HFFc6 (cell line): Measurements from ENCODE around the gene FHIT. TPM values are rescaled to one million over a fixed set of nuclear protein-coding genes. Genes with fewer than 3 reads are reported as not detected.

ENCODE experiments used
- DNase-seq: peaks from one replicate; pipeline ENCODE4 v3.0.0-alpha.2; 2018
- H3K27ac Mint-ChIP-seq: 2 replicates; pipeline ENCODE4 v1.8.0; 2020; ENCODE audit warnings: mild to moderate bottlenecking, mixed read lengths
- H3K27me3 Mint-ChIP-seq: 2 replicates; pipeline ENCODE4 v1.8.0; 2021; ENCODE audit warnings: mild to moderate bottlenecking, moderate library complexity, mixed read lengths; ENCODE audit not compliant: insufficient read depth
- H3K36me3 Mint-ChIP-seq: 2 replicates; pipeline ENCODE4 v1.8.0; 2021; ENCODE audit warnings: low read depth, mixed read lengths
- H3K4me1 Mint-ChIP-seq: 2 replicates; pipeline ENCODE4 v1.8.0; 2020; ENCODE audit warnings: low read depth, mixed read lengths
- H3K4me3 Mint-ChIP-seq: 2 replicates; pipeline ENCODE4 v1.8.0; 2020; ENCODE audit warnings: mild to moderate bottlenecking, moderate library complexity, mixed read lengths
- H3K9me3 Mint-ChIP-seq: 2 replicates; pipeline ENCODE4 v1.8.0; 2020; ENCODE audit warnings: mild to moderate bottlenecking, mixed read lengths
- CTCF ChIP-seq: fragments of 200-600 bp; sonication (generic); IDR thresholded peaks from 2 replicates; pipeline ENCODE4 v1.5.0; 2021; ENCODE audit warnings: antibody characterized with exemption, mild to moderate bottlenecking
- total RNA-seq, 6 experiments: library from RNA; stranded (reverse); fragmentation: NEBNext Ultra II Directional; extraction: Animal tissue kit (Norgen Biotek cat#: 25700); gene quantifications; 2 replicates in 1 of 6; 3 replicates in 5 of 6; pipeline ENCODE4 v1.2.3, GENCODE V29; 2021

FHIT gene
- total RNA-seq, 6 experiments from 2014 or later, result 0.33 to 0.38 TPM; not detected in 4

GRCh38 chr3:59854061-59854709, 1397.1 kb downstream of the FHIT start:
- H3K36me3 Mint-ChIP-seq, result no peaks in the 10 kb centered on the region
- H3K4me3 Mint-ChIP-seq, result no peak overlapping the region
- TF ChIP-seq CTCF, result no peak
- H3K27me3 Mint-ChIP-seq, result peaks cover 4% of the 10 kb centered on the region
- no peaks in the 10 kb centered on the region for H3K9me3 Mint-ChIP-seq
- H3K4me1 Mint-ChIP-seq, result peaks cover 7% of the 10 kb centered on the region
- no peak for DNase-seq
- no peak overlapping the region for H3K27ac Mint-ChIP-seq

DNA sequence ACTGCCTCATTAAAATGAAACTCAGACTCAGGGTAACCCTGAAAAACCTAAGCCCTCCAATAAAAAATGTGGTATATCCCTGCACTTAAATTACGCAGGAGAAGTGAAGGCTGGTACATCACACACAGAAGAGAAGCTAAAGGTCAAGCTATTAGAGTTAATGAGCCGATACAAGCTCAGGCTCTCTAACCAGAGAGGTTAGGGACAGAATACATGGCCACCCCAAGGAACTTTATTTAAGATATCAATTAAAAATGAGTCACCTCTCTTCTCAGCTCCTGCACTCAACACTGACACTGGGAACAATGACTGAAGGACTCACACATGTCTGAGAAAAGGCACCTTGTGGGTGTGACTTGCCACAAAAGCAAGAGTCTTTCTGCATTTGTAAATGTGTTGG, 1400.8 kb downstream of the FHIT start:
- no peaks in the 10 kb centered on the region for H3K9me3 Mint-ChIP-seq
- H3K27ac Mint-ChIP-seq, result no peak overlapping the region
- TF ChIP-seq CTCF, result no peak
- no peaks in the 10 kb centered on the region for H3K4me1 Mint-ChIP-seq
- no peak overlapping the region for H3K4me3 Mint-ChIP-seq
- peaks cover 2% of the 10 kb centered on the region for H3K27me3 Mint-ChIP-seq
- no peaks in the 10 kb centered on the region for H3K36me3 Mint-ChIP-seq
- no peak for DNase-seq

GRCh38 chr3:59845386-59845785, 1405.9 kb downstream of the FHIT start:
- Mint-ChIP-seq H3K27ac (no peak overlapping the region), H3K4me3 (no peak overlapping the region), H3K27me3 (peaks cover 4% of the 10 kb centered on the region; the same call in 1 of the 2 replicates), H3K9me3 (no peaks in the 10 kb centered on the region), H3K36me3 (no peaks in the 10 kb centered on the region), H3K4me1 (no peaks in the 10 kb centered on the region)
- DNase-seq, result no peak
- TF ChIP-seq CTCF, result no peak

DNA sequence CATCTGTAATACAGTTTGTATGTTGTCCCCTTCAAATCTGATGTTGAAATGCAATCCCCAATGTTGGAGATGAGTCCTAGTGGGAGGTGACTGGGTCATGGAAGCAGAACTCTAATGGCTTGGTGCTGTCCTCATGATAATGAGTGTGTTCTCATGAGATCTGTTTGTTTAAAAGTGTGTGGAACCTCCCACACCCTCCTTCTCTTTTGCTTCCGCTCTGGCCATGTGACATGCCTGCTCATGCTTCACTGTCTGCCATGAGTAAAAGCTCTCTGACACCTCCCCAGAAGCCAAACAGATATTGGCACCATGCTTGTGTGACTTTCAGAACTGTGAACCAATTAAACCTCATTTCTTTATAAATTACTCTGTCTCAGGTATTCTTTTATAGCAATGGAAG, 1407.4 kb downstream of the FHIT start:
- no peak overlapping the region for H3K27ac Mint-ChIP-seq
- H3K27me3 Mint-ChIP-seq, result peaks cover 4% of the 10 kb centered on the region; the same call in 1 of the 2 replicates
- H3K4me1 Mint-ChIP-seq, result no peaks in the 10 kb centered on the region
- no peaks in the 10 kb centered on the region for H3K36me3 Mint-ChIP-seq
- H3K4me3 Mint-ChIP-seq, result no peak overlapping the region
- no peaks in the 10 kb centered on the region for H3K9me3 Mint-ChIP-seq
- no peak for DNase-seq
- no peak for TF ChIP-seq CTCF

GRCh38 chr3:59839810-59840515, 1411.3 kb downstream of the FHIT start:
- no peak for DNase-seq
- no peak overlapping the region for H3K4me3 Mint-ChIP-seq
- H3K4me1 Mint-ChIP-seq, result no peaks in the 10 kb centered on the region
- no peaks in the 10 kb centered on the region for H3K36me3 Mint-ChIP-seq
- TF ChIP-seq CTCF, result no peak
- no peaks in the 10 kb centered on the region for H3K9me3 Mint-ChIP-seq
- peaks cover 5% of the 10 kb centered on the region; the same call in 1 of the 2 replicates for H3K27me3 Mint-ChIP-seq
- H3K27ac Mint-ChIP-seq, result no peak overlapping the region
